Measurements from ENCODE around the gene SLC22A15.
A peak's percentile ranks its signal among the peaks of the same experiment; 100 is the strongest.
"Not testable (repeated sequence)": the region's sequence is repeated elsewhere in the genome, so short reads cannot be mapped to it uniquely, and the experiment has no call there.

SLC22A15 gene

GRCh38 chr1:115976062-115976920 lies at the start of gene SLC22A15:
Gene SLC22A15 (plus strand): TSS chr1:115976513. CDS start chr1:115976628, 115 bp downstream.
- DNase-seq (ENCODE audit: low spot score), result peak; percentile 63

- no peak for DNase-seq (ENCODE audit: low spot score)
Measured at GRCh38 chr1:115927971-115928370, 48.3 kb upstream of the SLC22A15 start.

GRCh38 chr1:115929881-115930280 lies 46.4 kb upstream of the SLC22A15 start:
- peak; percentile 80 for DNase-seq (ENCODE audit: low spot score)

- no peak for DNase-seq (ENCODE audit: low spot score)
Measured at GRCh38 chr1:115933625-115934024, 42.7 kb upstream of the SLC22A15 start.

GRCh38 chr1:115939455-115939854 lies 36.9 kb upstream of the SLC22A15 start:
- DNase-seq (ENCODE audit: low spot score), result no peak

GRCh38 chr1:115946116-115946515 lies 30.2 kb upstream of the SLC22A15 start:
- DNase-seq (ENCODE audit: low spot score), result no peak

- DNase-seq (ENCODE audit: low spot score), result peak; percentile 10
Measured at GRCh38 chr1:115949156-115949555, 27.2 kb upstream of the SLC22A15 start.

- DNase-seq (ENCODE audit: low spot score), result no peak
Measured at GRCh38 chr1:115951560-115951959, 24.8 kb upstream of the SLC22A15 start.

GRCh38 chr1:115952547-115952946 lies 23.8 kb upstream of the SLC22A15 start:
- no peak for DNase-seq (ENCODE audit: low spot score)

- no peak for DNase-seq (ENCODE audit: low spot score)
Measured at GRCh38 chr1:115953180-115953579, 23.1 kb upstream of the SLC22A15 start.

GRCh38 chr1:115954684-115955083 lies 21.6 kb upstream of the SLC22A15 start:
- no peak for DNase-seq (ENCODE audit: low spot score)

- no peak for DNase-seq (ENCODE audit: low spot score)
Measured at GRCh38 chr1:115955228-115955627, 21.1 kb upstream of the SLC22A15 start.

- DNase-seq (ENCODE audit: low spot score), result no peak
Measured at GRCh38 chr1:115958866-115959265, 17.4 kb upstream of the SLC22A15 start.

- DNase-seq (ENCODE audit: low spot score), result no peak
Measured at GRCh38 chr1:115969509-115969908, 6.8 kb upstream of the SLC22A15 start.

- DNase-seq (ENCODE audit: low spot score), result not testable (repeated sequence)
Measured at GRCh38 chr1:115971778-115972177, 4.5 kb upstream of the SLC22A15 start.

- DNase-seq (ENCODE audit: low spot score), result no peak
Measured at GRCh38 chr1:115973154-115973553, 3.2 kb upstream of the SLC22A15 start.

- no peak for DNase-seq (ENCODE audit: low spot score)
Measured at GRCh38 chr1:115975569-115976061, 698 bp upstream of the SLC22A15 start.

- peak; percentile 2 for DNase-seq (ENCODE audit: low spot score)
Measured at GRCh38 chr1:115976921-115977498, 697 bp downstream of the SLC22A15 start.

GRCh38 chr1:115977499-115978258 lies 1.4 kb downstream of the SLC22A15 start:
- DNase-seq (ENCODE audit: low spot score), result peak; percentile 59

GRCh38 chr1:115978292-115978941 lies 2.1 kb downstream of the SLC22A15 start:
- no peak for DNase-seq (ENCODE audit: low spot score)

GRCh38 chr1:115980156-115980555 lies 3.8 kb downstream of the SLC22A15 start:
- no peak for DNase-seq (ENCODE audit: low spot score)
